GM19099 (cell line): ENCODE measurements around the gene MAEL.

Source experiments
- POLR2A ChIP-seq: IDR thresholded peaks from 3 replicates; pipeline ENCODE4 v1.6.1; 2011; ENCODE audit warnings: low read depth; ENCODE audit not compliant: insufficient read length; ENCODE audit errors: extremely low read depth

The MAEL gene

GRCh38 chr1:167060141-167061072 is 71.3 kb downstream of the MAEL start:
- no peak for TF ChIP-seq POLR2A

- no peak for TF ChIP-seq POLR2A
These were observed 72.0 kb downstream of the MAEL start for GRCh38 chr1:167061073-167061464.

- no peak for TF ChIP-seq POLR2A
These were observed 75.5 kb downstream of the MAEL start for GRCh38 chr1:167064621-167065020.

- no peak for TF ChIP-seq POLR2A
These were observed 76.4 kb downstream of the MAEL start for GRCh38 chr1:167065471-167065870.

GRCh38 chr1:167066333-167067122 is 77.4 kb downstream of the MAEL start:
- no peak for TF ChIP-seq POLR2A

GRCh38 chr1:167067904-167068303 is 78.8 kb downstream of the MAEL start:
- TF ChIP-seq POLR2A, result no peak

- no peak for TF ChIP-seq POLR2A
These were observed 79.7 kb downstream of the MAEL start for GRCh38 chr1:167068761-167069160.

GRCh38 chr1:167071286-167071685 is 82.2 kb downstream of the MAEL start:
- no peak for TF ChIP-seq POLR2A
